CD4-positive, CD25-positive, alpha-beta regulatory T cell (primary cell): ENCODE measurements around the gene SRP9. TPM values are rescaled to one million over a fixed set of nuclear protein-coding genes. Genes with fewer than 3 reads are reported as not detected.
"Not testable (repeated sequence)": the region's sequence is repeated elsewhere in the genome, so short reads cannot be mapped to it uniquely, and the experiment has no call there.

Experiments
- ATAC-seq, 2 donors: fragments of 150-1000 bp; cut with Tn5 transposase; one replicate each; pipeline ENCODE4 v1.10.0; 2021; ENCODE audit warnings: low read depth in 2 of 2, moderate number of reproducible peaks in 2 of 2, moderate library complexity in 1 of 2
- DNase-seq, 3 donors: peaks; one replicate each; pipeline versions ENCODE4 v3.0.0 to v3.0.0-alpha.2; 2012 to 2022; ENCODE audit warnings: mixed read lengths in 1 of 3
- H3K27ac ChIP-seq: one replicate; pipeline ENCODE4 v1.7.0; 2013; ENCODE audit warnings: mild to moderate bottlenecking, low read length; ENCODE audit not compliant: insufficient read depth, poor library complexity, severe bottlenecking
- H3K27me3 ChIP-seq: one replicate; pipeline ENCODE4 v1.7.0; 2013; ENCODE audit warnings: low read length; ENCODE audit not compliant: control insufficient read depth, insufficient read depth
- H3K36me3 ChIP-seq: one replicate; pipeline ENCODE4 v1.7.0; 2013; ENCODE audit warnings: mild to moderate bottlenecking, low read length, moderate library complexity; ENCODE audit not compliant: control insufficient read depth, insufficient read depth
- H3K4me1 ChIP-seq: 2 replicates; pipeline ENCODE4 v1.7.0; 2013; ENCODE audit warnings: mild to moderate bottlenecking, low read length; ENCODE audit not compliant: insufficient read depth, control insufficient read depth, poor library complexity, severe bottlenecking
- H3K4me3 ChIP-seq: one replicate; pipeline ENCODE4 v1.7.0; 2013; ENCODE audit warnings: low read depth, mild to moderate bottlenecking, low read length, moderate library complexity
- H3K9me3 ChIP-seq, 2 experiments: 1 replicate in 1 of 2; 2 replicates in 1 of 2; pipeline ENCODE4 v1.7.0; 2013; ENCODE audit warnings: low read length in 2 of 2, mild to moderate bottlenecking in 1 of 2, moderate library complexity in 1 of 2; ENCODE audit not compliant: control insufficient read depth in 2 of 2
- H3K27ac Mint-ChIP-seq, 3 donors: one replicate each; pipeline ENCODE4 v1.8.0; 2020 to 2022; ENCODE audit warnings: mild to moderate bottlenecking in 3 of 3, mixed read lengths in 3 of 3, moderate library complexity in 2 of 3
- H3K27me3 Mint-ChIP-seq: one replicate; pipeline ENCODE4 v1.8.0; 2022; ENCODE audit warnings: mild to moderate bottlenecking, mixed read lengths
- H3K36me3 Mint-ChIP-seq: one replicate; pipeline ENCODE4 v1.8.0; 2020; ENCODE audit warnings: mixed read lengths
- H3K4me1 Mint-ChIP-seq, 4 donors: one replicate each; pipeline ENCODE4 v1.8.0; 2020 to 2022; ENCODE audit warnings: mixed read lengths in 4 of 4, mild to moderate bottlenecking in 1 of 4
- H3K4me3 Mint-ChIP-seq, 4 donors: one replicate each; pipeline ENCODE4 v1.8.0; 2020 to 2022; ENCODE audit warnings: mild to moderate bottlenecking in 4 of 4, mixed read lengths in 4 of 4, moderate library complexity in 3 of 4
- H3K9me3 Mint-ChIP-seq, 7 donors: one replicate each; pipeline ENCODE4 v1.8.0; 2020 to 2022; ENCODE audit warnings: mixed read lengths in 7 of 7, mild to moderate bottlenecking in 3 of 7, moderate library complexity in 2 of 7
- polyA plus RNA-seq, 4 donors: library from polyadenylated mRNA; unstranded; fragments of 300-500 nt; fragmentation: Illumina TruSeq; gene quantifications; one replicate each; pipeline ENCODE4 v1.2.3, GENCODE V29; 2021
- total RNA-seq: library from RNA; stranded (reverse); gene quantifications from one replicate; pipeline ENCODE4 v1.2.3, GENCODE V29; 2022

The SRP9 gene
- total and polyA plus RNA-seq, 5 donors from 2014 or later = 76.7 to 367 (median 340) TPM

GRCh38 chr1:225834417-225835329 lies 57.0 kb downstream of the SRP9 start:
- Histone ChIP-seq H3K36me3 (no peaks in the 10 kb centered on the region), H3K4me1 (no peaks in the 10 kb centered on the region), H3K9me3 (no peaks in the 10 kb centered on the region), H3K27me3 (no peaks in the 10 kb centered on the region), H3K27ac (no peak overlapping the region), H3K4me3 (no peak overlapping the region)
- no peaks in the 10 kb centered on the region for H3K27me3 Mint-ChIP-seq
- no peak overlapping the region for H3K4me3 Mint-ChIP-seq
- no peak for DNase-seq
- peak overlapping the region in 2 of 3 donors; percentile 41 to 43 for H3K27ac Mint-ChIP-seq
- no peaks in the 10 kb centered on the region for H3K9me3 Mint-ChIP-seq
- H3K36me3 Mint-ChIP-seq = no peaks in the 10 kb centered on the region
- ATAC-seq = no peak
- peaks cover 0 to 14% (median 3%) of the 10 kb centered on the region in 4 donors for H3K4me1 Mint-ChIP-seq

- Mint-ChIP-seq H3K9me3 (no peaks in the 10 kb centered on the region), H3K27ac (peak overlapping the region in 1 of 3 donors; percentile 52), H3K36me3 (no peaks in the 10 kb centered on the region), H3K4me3 (no peak overlapping the region), H3K4me1 (peaks cover 0 to 17% (median 10%) of the 10 kb centered on the region in 4 donors), H3K27me3 (no peaks in the 10 kb centered on the region)
- H3K9me3 ChIP-seq = no peaks in the 10 kb centered on the region
- no peaks in the 10 kb centered on the region for H3K27me3 ChIP-seq
- no peak overlapping the region for H3K27ac ChIP-seq
- DNase-seq = no peak
- no peaks in the 10 kb centered on the region for H3K36me3 ChIP-seq
- no peaks in the 10 kb centered on the region for H3K4me1 ChIP-seq
- ATAC-seq = no peak
- H3K4me3 ChIP-seq = no peak overlapping the region
Measured at GRCh38 chr1:225835856-225836255, 58.2 kb downstream of the SRP9 start.

GRCh38 chr1:225836296-225836695 lies 58.7 kb downstream of the SRP9 start:
- not testable (repeated sequence) for H3K4me3 Mint-ChIP-seq, H3K9me3 Mint-ChIP-seq, H3K4me3 ChIP-seq, H3K9me3 ChIP-seq, H3K27me3 ChIP-seq, H3K36me3 Mint-ChIP-seq, H3K4me1 ChIP-seq, H3K27me3 Mint-ChIP-seq, ATAC-seq, H3K36me3 ChIP-seq, H3K27ac ChIP-seq, DNase-seq
- peak overlapping the region in 2 of 3 donors; percentile 29 to 49 for H3K27ac Mint-ChIP-seq
- peaks cover 0 to 18% (median 12%) of the 10 kb centered on the region in 4 donors for H3K4me1 Mint-ChIP-seq

GRCh38 chr1:225838793-225839192 lies 61.2 kb downstream of the SRP9 start:
- H3K27me3 ChIP-seq = no peaks in the 10 kb centered on the region
- H3K9me3 Mint-ChIP-seq = no peaks in the 10 kb centered on the region
- no peak overlapping the region for H3K27ac Mint-ChIP-seq
- no peak overlapping the region for H3K4me3 ChIP-seq
- peaks cover 0 to 33% (median 11%) of the 10 kb centered on the region in 4 donors for H3K4me1 Mint-ChIP-seq
- DNase-seq = no peak
- H3K9me3 ChIP-seq = no peaks in the 10 kb centered on the region
- H3K4me1 ChIP-seq = peaks cover 7% of the 10 kb centered on the region
- no peak for ATAC-seq
- no peaks in the 10 kb centered on the region for H3K27me3 Mint-ChIP-seq
- no peak overlapping the region for H3K27ac ChIP-seq
- no peak overlapping the region for H3K4me3 Mint-ChIP-seq
- no peaks in the 10 kb centered on the region for H3K36me3 ChIP-seq
- H3K36me3 Mint-ChIP-seq = no peaks in the 10 kb centered on the region

Other genes starting within 250 kb of the SRP9 start
- not detected for gene ENAH, start 124.7 kb upstream of the SRP9 start, total RNA-seq
- gene ENAH, start 124.7 kb upstream of the SRP9 start, polyA plus RNA-seq = under 1 TPM in 2 of 4 donors, not detected in 2; 0.03 to 0.13 TPM
- gene EPHX1, start 32.3 kb downstream of the SRP9 start, total RNA-seq = 0.62 TPM
- gene EPHX1, start 32.3 kb downstream of the SRP9 start, polyA plus RNA-seq = under 1 TPM in 3 of 4 donors, not detected in 1; 0.11 to 0.52 (median 0.38) TPM
- 454 TPM for gene TMEM63A, start 104.6 kb downstream of the SRP9 start, total RNA-seq
- gene TMEM63A, start 104.6 kb downstream of the SRP9 start, polyA plus RNA-seq = 10 to 100 TPM; 66.9 to 72.2 (median 69.3) TPM
- 0.39 TPM for gene LEFTY1, start 111.3 kb downstream of the SRP9 start, total RNA-seq
- under 1 TPM in 2 of 4 donors, not detected in 2; 0.13 to 0.17 TPM for gene LEFTY1, start 111.3 kb downstream of the SRP9 start, polyA plus RNA-seq
- gene PYCR2, start 146.4 kb downstream of the SRP9 start, total RNA-seq = 51.6 TPM
- 10 to 100 TPM; 56.7 to 74.6 (median 67.7) TPM for gene PYCR2, start 146.4 kb downstream of the SRP9 start, polyA plus RNA-seq
- not detected for gene LEFTY2, start 163.4 kb downstream of the SRP9 start, total RNA-seq
- gene LEFTY2, start 163.4 kb downstream of the SRP9 start, polyA plus RNA-seq = not detected
- 38.1 TPM for gene SDE2, start 221.5 kb downstream of the SRP9 start, total RNA-seq
- 10 to 100 TPM in 2 of 4 donors, 1 to 10 TPM in 2; 5.9 to 11.6 (median 9.7) TPM for gene SDE2, start 221.5 kb downstream of the SRP9 start, polyA plus RNA-seq